Brain microvascular endothelial cell (primary cell): ENCODE results near the gene PC.

Experiments
- DNase-seq: peaks from one replicate; pipeline ENCODE4 v3.0.0-alpha.2; 2020
- H3K27ac ChIP-seq: fragments of 250-450 bp; sonication (Bioruptor Pico); 2 replicates; pipeline ENCODE4 v1.5.1; 2020; ENCODE audit warnings: mild to moderate bottlenecking, moderate library complexity
- H3K27me3 ChIP-seq: fragments of 250-450 bp; sonication (Bioruptor Pico); replicated peaks from 2 replicates; pipeline ENCODE4 v1.5.1; 2020; ENCODE audit warnings: mild to moderate bottlenecking
- H3K36me3 ChIP-seq: fragments of 250-450 bp; sonication (Bioruptor Pico); replicated peaks from 2 replicates; pipeline ENCODE4 v1.5.1; 2020; ENCODE audit warnings: mild to moderate bottlenecking
- H3K4me3 ChIP-seq: 2 replicates; pipeline ENCODE4 v1.5.1; 2011; ENCODE audit warnings: low read depth, mild to moderate bottlenecking, control low read depth, low read length, moderate library complexity
- CTCF ChIP-seq: IDR thresholded peaks from 2 replicates; pipeline ENCODE4 v1.5.1; 2011; ENCODE audit warnings: low read depth, mild to moderate bottlenecking, moderate library complexity, low read length, control low read depth, inconsistent platforms; ENCODE audit errors: missing control alignments
- in situ Hi-C: cut with HindIII; loops from 2 replicates; pipeline ENCODE4 v1.10.0; 2017; ENCODE audit warnings: low sequenced_read_pairs, low pct_ligation_motif_present

PC gene

DNA sequence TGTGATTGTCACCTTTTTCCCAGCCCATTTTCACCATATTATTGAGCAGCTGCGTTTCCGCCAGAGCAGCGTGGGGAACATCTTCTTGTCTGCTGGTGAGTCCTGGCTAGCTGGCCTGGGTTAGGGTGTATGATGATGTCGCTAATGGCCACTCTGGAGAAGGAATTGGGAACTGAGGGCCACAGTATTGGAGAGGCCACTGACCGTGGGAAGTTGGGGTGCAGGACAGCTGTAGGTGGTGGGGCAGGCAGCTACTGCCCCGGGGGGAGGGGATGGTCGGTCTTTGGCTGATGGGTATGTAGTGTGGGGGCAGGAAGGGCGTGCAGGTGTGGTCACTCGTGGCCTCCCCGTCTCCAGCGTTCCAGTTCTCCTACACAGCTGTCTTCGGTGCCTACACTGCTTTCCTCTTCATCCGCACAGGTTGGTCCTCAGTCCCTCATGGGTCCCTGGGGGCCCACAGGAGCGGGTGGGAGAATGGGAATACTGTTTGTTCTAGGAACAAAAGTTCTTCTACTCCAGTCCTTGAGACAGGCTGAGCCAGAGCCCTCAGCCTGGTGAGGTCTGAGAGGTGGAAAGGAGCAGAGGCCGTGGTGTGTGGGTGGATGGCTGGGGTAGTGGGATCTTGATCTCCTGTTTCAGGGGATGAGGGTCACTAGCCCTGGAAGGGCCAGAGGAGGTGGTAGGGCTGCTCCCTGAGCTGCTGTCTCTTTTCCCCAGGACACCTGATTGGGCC, 112.9 kb downstream of the PC start:
- Histone ChIP-seq H3K36me3 (peaks cover 36% of the 10 kb centered on the region), H3K4me3 (no peak overlapping the region), H3K27ac (no peak overlapping the region), H3K27me3 (no peaks in the 10 kb centered on the region)
- no peak for TF ChIP-seq CTCF
- in situ Hi-C loops: no loop called here
- no peak for DNase-seq

DNA sequence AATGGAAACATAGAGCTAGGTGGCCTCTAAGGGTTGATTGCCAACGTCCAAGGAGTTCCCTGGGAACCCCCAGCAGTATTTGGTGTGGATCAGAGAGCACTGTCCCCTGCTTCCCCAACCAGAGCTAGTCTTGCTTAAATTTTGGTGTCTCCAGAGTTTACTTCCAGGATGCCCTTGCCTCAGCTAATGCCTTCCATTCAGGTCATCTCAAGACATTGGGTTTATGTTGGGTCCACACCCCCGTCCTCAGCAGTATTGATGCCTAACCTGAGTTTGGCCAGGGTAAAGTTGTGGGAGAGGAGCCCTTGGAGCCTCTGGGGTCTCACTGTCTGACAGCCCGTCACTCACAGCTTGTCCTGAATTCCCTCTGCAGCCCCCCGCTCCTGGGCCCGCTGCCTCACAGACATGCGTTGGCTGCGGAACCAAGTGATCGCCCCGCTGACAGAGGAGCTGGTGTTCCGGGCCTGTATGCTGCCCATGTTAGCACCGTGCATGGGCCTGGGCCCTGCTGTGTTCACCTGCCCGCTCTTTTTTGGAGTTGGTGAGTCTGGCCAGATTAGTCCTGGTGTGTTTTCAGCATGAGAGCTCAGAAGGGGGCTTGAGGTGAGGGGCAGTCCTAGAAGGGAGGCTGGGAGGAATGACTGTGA, 113.6 kb downstream of the PC start:
- Histone ChIP-seq H3K27ac (no peak overlapping the region), H3K27me3 (no peaks in the 10 kb centered on the region), H3K4me3 (peak overlapping the region; percentile 99), H3K36me3 (peaks cover 36% of the 10 kb centered on the region)
- in situ Hi-C loops: no loop called here
- no peak for TF ChIP-seq CTCF
- no peak for DNase-seq

DNA sequence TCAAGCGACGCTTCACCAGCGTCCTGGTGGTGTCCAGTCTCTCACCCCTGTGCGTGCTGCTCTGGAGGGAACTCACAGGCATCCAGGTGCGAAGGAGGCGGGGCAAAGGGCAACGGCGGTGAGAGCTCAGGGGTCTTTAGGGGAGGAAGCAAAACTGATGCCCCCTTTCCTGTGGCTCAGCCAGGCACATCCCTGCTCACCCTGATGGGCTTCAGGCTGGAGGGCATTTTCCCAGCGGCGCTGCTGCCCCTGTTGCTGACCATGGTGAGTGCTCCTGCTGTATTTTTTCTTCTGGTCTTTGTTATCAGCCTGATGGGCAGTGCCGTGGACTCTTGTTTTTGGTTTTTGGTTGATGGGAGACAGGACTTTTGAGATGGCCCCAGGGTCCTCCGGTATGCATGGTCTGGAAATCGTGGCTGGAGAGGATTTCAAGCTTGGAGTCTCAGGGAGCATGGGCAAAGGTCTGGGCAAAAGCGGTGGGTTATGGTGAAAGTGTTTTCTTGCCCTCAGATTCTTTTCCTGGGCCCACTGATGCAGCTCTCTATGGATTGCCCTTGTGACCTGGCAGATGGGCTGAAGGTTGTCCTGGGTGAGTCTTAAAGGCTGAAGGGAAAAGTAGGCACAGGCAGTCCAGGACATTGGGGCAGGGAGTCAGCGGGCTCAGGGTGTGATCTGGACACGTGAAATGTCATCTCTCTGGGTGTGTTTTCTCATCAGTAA, 114.2 kb downstream of the PC start:
- Histone ChIP-seq H3K4me3 (peak overlapping the region; percentile 99), H3K36me3 (peaks cover 32% of the 10 kb centered on the region), H3K27ac (peak overlapping the region; percentile 97), H3K27me3 (no peaks in the 10 kb centered on the region)
- in situ Hi-C loops: no loop called here
- no peak for TF ChIP-seq CTCF
- no peak for DNase-seq

DNA sequence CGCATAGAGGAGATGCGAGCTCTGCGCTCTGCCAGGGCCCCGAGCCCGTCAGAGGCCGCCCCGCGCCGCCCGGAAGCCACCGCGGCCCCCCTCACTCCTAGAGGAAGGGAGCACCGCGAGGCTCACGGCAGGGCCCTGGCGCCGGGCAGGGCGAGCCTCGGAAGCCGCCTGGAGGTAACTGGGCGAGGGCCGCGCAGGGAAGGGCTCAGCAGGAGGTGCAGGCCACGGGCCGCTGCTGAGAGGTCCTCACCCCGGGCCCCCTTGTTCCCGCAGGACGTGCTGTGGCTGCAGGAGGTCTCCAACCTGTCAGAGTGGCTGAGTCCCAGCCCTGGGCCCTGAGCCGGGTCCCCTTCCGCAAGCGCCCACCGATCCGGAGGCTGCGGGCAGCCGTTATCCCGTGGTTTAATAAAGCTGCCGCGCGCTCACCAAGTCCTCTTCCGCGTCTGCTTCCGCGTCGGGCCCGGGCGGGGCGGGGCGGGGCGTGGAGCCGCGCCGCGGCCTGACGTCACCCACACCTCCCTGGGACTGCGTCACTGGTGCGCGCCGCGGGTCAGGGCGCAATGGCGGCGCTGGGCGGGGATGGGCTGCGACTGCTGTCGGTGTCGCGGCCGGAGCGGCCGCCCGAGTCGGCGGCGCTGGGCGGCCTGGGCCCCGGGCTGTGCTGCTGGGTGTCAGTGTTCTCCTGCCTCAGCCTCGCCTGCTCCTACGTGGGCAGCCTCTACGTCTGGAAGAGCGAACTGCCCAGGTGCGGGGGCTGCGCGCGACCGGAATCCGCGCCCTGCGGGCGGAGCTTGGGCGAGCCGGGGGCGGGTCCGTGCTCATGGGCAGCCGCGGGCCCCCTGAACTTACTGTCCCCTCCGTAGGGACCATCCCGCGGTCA, 115.0 kb downstream of the PC start, which contains the start of gene RCE1:
Gene RCE1, plus strand, starts transcription at position 546 of the 880 bp plus-strand sequence. Its CDS starts 15 bp downstream, at position 561.
- H3K4me3 ChIP-seq: peak within 1 kb of the TSS; percentile 99
- H3K27ac ChIP-seq: peak within 1 kb of the TSS; percentile 97
- peak; percentile 74 for DNase-seq
- peaks cover 24% of the 10 kb centered on the region for H3K36me3 ChIP-seq
- H3K27me3 ChIP-seq: no peaks in the 10 kb centered on the region
- TF ChIP-seq CTCF: no peak
- in situ Hi-C loops: no loop called here

- DNase-seq: no peak
- in situ Hi-C loops: no loop called here
- peak overlapping the region; percentile 99 for H3K4me3 ChIP-seq
These were observed 115.7 kb downstream of the PC start for GRCh38 chr11:66842501-66842895.

More at GRCh38 chr11:66842501-66842895, 115.7 kb downstream of the PC start:
- Histone ChIP-seq H3K27me3 (no peaks in the 10 kb centered on the region), H3K36me3 (peaks cover 19% of the 10 kb centered on the region), H3K27ac (peak overlapping the region; percentile 97)
- TF ChIP-seq CTCF: no peak
